OCI-LY1 (cell line): ENCODE data around the gene OLFM2.
A peak's percentile ranks its signal among the peaks of the same experiment; 100 is the strongest.

ENCODE experiments used
- H2AFZ ChIP-seq: fragments of 200-600 bp; sonication (generic), shearing (Covaris generic); 2 replicates; pipeline ENCODE4 v1.6.0; 2014; ENCODE audit warnings: antibody characterized with exemption, mild to moderate bottlenecking, low read length
- H3F3A ChIP-seq: fragments of 200-600 bp; sonication (generic), shearing (Covaris generic); 2 replicates; pipeline ENCODE4 v1.6.0; 2014; ENCODE audit warnings: mild to moderate bottlenecking, antibody characterized with exemption, low read length, moderate library complexity; ENCODE audit not compliant: insufficient read depth
- H3K27ac ChIP-seq: fragments of 200-600 bp; sonication (generic); 2 replicates; pipeline ENCODE4 v1.5.1; 2014; ENCODE audit warnings: low read length, mixed run types, mild to moderate bottlenecking, low read depth; ENCODE audit not compliant: poor library complexity, severe bottlenecking
- H3K27me3 ChIP-seq: fragments of 200-600 bp; sonication (generic); 2 replicates; pipeline ENCODE4 v1.6.0; 2014; ENCODE audit warnings: antibody characterized with exemption, mild to moderate bottlenecking, low read length, moderate library complexity; ENCODE audit not compliant: insufficient read depth
- H3K36me3 ChIP-seq: fragments of 200-600 bp; sonication (generic); 2 replicates; pipeline ENCODE4 v1.6.1; 2014; ENCODE audit warnings: mild to moderate bottlenecking, antibody characterized with exemption, low read length, moderate library complexity, mixed read lengths; ENCODE audit not compliant: insufficient read depth
- H3K4me1 ChIP-seq: fragments of 200-600 bp; sonication (generic); 2 replicates; pipeline ENCODE4 v1.5.1; 2014; ENCODE audit warnings: mild to moderate bottlenecking, low read length, moderate library complexity; ENCODE audit not compliant: insufficient read depth, severe bottlenecking
- H3K4me2 ChIP-seq: fragments of 200-600 bp; sonication (generic), shearing (Covaris generic); 2 replicates; pipeline ENCODE4 v1.6.1; 2014; ENCODE audit warnings: low read length
- H3K4me3 ChIP-seq: fragments of 200-600 bp; sonication (generic); 2 replicates; pipeline ENCODE4 v1.5.1; 2014; ENCODE audit warnings: low read length, low read depth, mild to moderate bottlenecking, mixed read lengths; ENCODE audit not compliant: poor library complexity, severe bottlenecking
- H3K79me2 ChIP-seq: fragments of 200-600 bp; shearing (Covaris generic); 2 replicates; pipeline ENCODE4 v1.6.1; 2016; ENCODE audit warnings: mixed run types, low read length, mixed read lengths; ENCODE audit not compliant: insufficient read depth
- H3K9ac ChIP-seq: fragments of 200-600 bp; sonication (generic), shearing (Covaris generic); 2 replicates; pipeline ENCODE4 v1.6.1; 2014; ENCODE audit warnings: mild to moderate bottlenecking, low read length, mixed read lengths
- H3K9me2 ChIP-seq: fragments of 200-600 bp; sonication (generic), shearing (Covaris generic); 2 replicates; pipeline ENCODE4 v1.6.1; 2014; ENCODE audit warnings: low read depth, mild to moderate bottlenecking, low read length, mixed read lengths
- H3K9me3 ChIP-seq: fragments of 200-600 bp; shearing (Covaris generic); 2 replicates; pipeline ENCODE4 v1.6.1; 2014; ENCODE audit warnings: low read length, mixed read lengths
- H4K20me1 ChIP-seq: fragments of 200-600 bp; sonication (generic), shearing (Covaris generic); 2 replicates; pipeline ENCODE4 v1.6.0; 2016; ENCODE audit warnings: mild to moderate bottlenecking, low read length; ENCODE audit not compliant: insufficient read depth
- EZH2 ChIP-seq: fragments of 200-600 bp; sonication (generic), shearing (Covaris generic); IDR thresholded peaks from 2 replicates; pipeline ENCODE4 v1.8.0; 2017; ENCODE audit warnings: borderline replicate concordance, mixed run types, mild to moderate bottlenecking, antibody characterized with exemption, low read length, moderate library complexity, mixed read lengths
- TF ChIP-seq, protein P1 (sequence below): fragments of 200-600 bp; sonication (generic), shearing (Covaris generic); IDR thresholded peaks from 2 replicates; pipeline ENCODE4 v1.5.1; 2017; ENCODE audit warnings: mild to moderate bottlenecking, antibody characterized with exemption, low read length, moderate library complexity, mixed read lengths

Gene OLFM2

DNA sequence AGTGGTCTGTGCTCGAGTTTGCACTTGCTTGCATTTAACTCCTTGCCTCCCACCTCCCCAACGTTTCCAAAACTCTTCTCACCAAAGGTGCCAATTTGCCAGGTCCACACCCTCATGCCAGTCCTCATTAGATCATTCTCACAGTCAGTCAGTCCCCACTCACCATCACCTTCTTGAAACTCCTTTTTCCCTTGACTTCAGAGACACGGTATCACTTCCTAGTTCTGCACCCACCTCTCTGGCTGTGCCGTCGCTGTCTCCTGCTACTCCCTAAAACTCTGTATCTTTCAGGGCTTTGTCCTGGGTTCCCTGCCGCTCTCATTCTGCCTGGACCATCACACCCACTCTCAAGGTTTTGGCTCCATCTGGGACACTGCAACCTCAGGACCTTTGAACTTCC, 19.6 kb downstream of the OLFM2 start:
- no peak overlapping the region for H3K9ac ChIP-seq
- H3K27me3 ChIP-seq: no peaks in the 10 kb centered on the region
- no peaks in the 10 kb centered on the region for H3K36me3 ChIP-seq
- H4K20me1 ChIP-seq: no peaks in the 10 kb centered on the region
- H3K9me2 ChIP-seq: no peaks in the 10 kb centered on the region
- H3K9me3 ChIP-seq: no peaks in the 10 kb centered on the region
- H3K4me2 ChIP-seq: no peak overlapping the region
- H3K4me3 ChIP-seq: no peak overlapping the region
- H3K27ac ChIP-seq: no peak overlapping the region
- H2AFZ ChIP-seq: no peak overlapping the region
- H3K4me1 ChIP-seq: peaks cover 9% of the 10 kb centered on the region
- H3F3A ChIP-seq: no peaks in the 10 kb centered on the region
- H3K79me2 ChIP-seq: no peaks in the 10 kb centered on the region
- TF ChIP-seq, protein P1, sequence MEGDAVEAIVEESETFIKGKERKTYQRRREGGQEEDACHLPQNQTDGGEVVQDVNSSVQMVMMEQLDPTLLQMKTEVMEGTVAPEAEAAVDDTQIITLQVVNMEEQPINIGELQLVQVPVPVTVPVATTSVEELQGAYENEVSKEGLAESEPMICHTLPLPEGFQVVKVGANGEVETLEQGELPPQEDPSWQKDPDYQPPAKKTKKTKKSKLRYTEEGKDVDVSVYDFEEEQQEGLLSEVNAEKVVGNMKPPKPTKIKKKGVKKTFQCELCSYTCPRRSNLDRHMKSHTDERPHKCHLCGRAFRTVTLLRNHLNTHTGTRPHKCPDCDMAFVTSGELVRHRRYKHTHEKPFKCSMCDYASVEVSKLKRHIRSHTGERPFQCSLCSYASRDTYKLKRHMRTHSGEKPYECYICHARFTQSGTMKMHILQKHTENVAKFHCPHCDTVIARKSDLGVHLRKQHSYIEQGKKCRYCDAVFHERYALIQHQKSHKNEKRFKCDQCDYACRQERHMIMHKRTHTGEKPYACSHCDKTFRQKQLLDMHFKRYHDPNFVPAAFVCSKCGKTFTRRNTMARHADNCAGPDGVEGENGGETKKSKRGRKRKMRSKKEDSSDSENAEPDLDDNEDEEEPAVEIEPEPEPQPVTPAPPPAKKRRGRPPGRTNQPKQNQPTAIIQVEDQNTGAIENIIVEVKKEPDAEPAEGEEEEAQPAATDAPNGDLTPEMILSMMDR: no peak
- no peak for TF ChIP-seq EZH2

DNA sequence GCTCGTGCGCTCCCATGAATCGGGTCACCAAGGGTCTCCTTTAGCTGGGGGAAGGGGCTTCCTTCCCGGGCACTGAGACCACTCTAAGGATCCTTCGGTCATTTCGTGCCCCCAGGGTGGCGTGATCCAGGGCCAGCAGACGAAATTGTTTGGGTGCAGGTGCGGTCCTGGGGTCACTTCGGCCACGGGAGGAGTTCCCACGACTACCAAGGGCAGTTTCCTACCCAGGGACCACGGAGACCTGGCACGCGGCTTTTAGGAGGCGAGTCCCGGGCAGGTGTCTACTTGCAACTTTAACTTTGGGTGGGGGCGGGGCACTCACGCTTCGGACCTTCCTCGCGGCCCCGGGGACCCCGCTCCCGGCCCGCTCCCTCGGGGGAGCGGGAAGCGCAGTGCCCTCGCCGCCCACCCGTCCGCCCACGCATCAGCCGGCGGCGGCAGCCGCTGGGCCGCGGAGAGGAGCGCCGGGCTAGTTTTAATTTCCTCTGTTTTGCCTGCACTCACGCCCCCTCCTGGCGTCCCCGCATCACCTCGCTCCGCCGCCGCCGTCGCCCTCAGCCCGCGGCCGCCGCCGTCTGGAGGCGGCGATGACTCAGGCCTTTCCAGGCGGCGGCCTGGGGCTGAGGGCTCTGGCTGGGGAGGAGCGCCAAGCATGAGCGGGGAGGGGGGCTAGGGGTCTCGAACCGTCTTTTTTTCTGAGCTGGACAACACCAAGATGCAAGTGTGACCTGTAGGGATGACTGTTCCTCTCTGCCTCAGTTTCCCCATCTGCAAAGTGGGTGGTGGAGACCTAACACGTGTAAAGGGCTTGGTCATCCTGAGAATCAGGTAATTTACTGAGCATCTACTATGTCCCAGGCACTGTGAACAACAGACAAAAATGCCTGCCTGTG, 21.8 kb downstream of the OLFM2 start:
- Histone ChIP-seq H3K4me3 (peak overlapping the region; percentile 60), H3K27me3 (no peaks in the 10 kb centered on the region), H3K79me2 (no peaks in the 10 kb centered on the region), H3K9me2 (no peaks in the 10 kb centered on the region), H3K9me3 (no peaks in the 10 kb centered on the region), H3K36me3 (no peaks in the 10 kb centered on the region), H3K4me1 (peaks cover 9% of the 10 kb centered on the region), H3F3A (no peaks in the 10 kb centered on the region), H3K4me2 (peak overlapping the region; percentile 90), H4K20me1 (no peaks in the 10 kb centered on the region), H2AFZ (peak overlapping the region; percentile 99), H3K9ac (peak overlapping the region; percentile 60; the same call in 1 of the 2 replicates), H3K27ac (no peak overlapping the region)
- TF ChIP-seq EZH2: no peak
- TF ChIP-seq, protein P1: peak; percentile 75

DNA sequence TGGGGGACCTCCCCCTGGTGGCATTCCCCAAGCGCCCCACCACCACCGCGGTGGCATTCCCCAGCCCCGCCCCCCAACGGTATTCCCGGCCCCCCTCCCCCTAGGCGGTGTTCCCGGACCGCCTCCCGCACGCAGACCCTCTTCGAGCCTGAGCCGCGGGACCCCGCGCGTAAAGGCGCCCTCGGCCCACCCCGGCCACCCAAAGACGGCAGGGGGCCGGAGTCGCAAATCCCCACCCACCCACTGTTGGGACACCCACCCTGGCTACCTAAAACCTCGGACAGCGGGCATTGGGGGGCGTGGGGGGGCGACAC, 22.4 kb downstream of the OLFM2 start:
- Histone ChIP-seq H2AFZ (no peak overlapping the region), H3K4me3 (peak overlapping the region; percentile 60), H3K27me3 (no peaks in the 10 kb centered on the region), H3K4me2 (peak overlapping the region; percentile 90), H3K9me3 (no peaks in the 10 kb centered on the region), H3K79me2 (no peaks in the 10 kb centered on the region), H3K36me3 (no peaks in the 10 kb centered on the region), H3K27ac (no peak overlapping the region), H4K20me1 (no peaks in the 10 kb centered on the region), H3F3A (no peaks in the 10 kb centered on the region), H3K9ac (no peak overlapping the region; the same call in 1 of the 2 replicates), H3K9me2 (no peaks in the 10 kb centered on the region), H3K4me1 (peaks cover 9% of the 10 kb centered on the region)
- TF ChIP-seq, protein P1: no peak
- TF ChIP-seq EZH2: no peak
